Chondrocyte (in vitro differentiated cells): ENCODE results near the gene AGO3. TPM values are rescaled to one million over a fixed set of nuclear protein-coding genes. Genes with fewer than 3 reads are reported as not detected.

Source experiments
- DNase-seq: peaks from one replicate; pipeline ENCODE4 v3.0.0; 2021; ENCODE audit warnings: mixed read lengths, low spot score
- H3K27ac Mint-ChIP-seq: one replicate; pipeline ENCODE4 v1.8.0; 2021; ENCODE audit warnings: mild to moderate bottlenecking, moderate library complexity, mixed read lengths; ENCODE audit not compliant: unreplicated experiment
- H3K27me3 Mint-ChIP-seq: 2 replicates; pipeline ENCODE4 v1.8.0; 2021; ENCODE audit warnings: low read depth, mixed read lengths
- H3K36me3 Mint-ChIP-seq: 2 replicates; pipeline ENCODE4 v1.8.0; 2021; ENCODE audit warnings: low read depth, mixed read lengths
- H3K4me1 Mint-ChIP-seq: 2 replicates; pipeline ENCODE4 v1.8.0; 2021; ENCODE audit warnings: low read depth, mild to moderate bottlenecking, mixed read lengths
- H3K4me3 Mint-ChIP-seq: one replicate; pipeline ENCODE4 v1.8.0; 2021; ENCODE audit warnings: mild to moderate bottlenecking, moderate library complexity, mixed read lengths; ENCODE audit not compliant: unreplicated experiment
- H3K9me3 Mint-ChIP-seq: 2 replicates; pipeline ENCODE4 v1.8.0; 2021; ENCODE audit warnings: low read depth, mixed read lengths
- long read RNA-seq: library from polyadenylated mRNA; stranded (forward); transcript quantifications from one replicate; pipeline ENCODE4 v2.0.0, GENCODE V29; 2021
- total RNA-seq: library from RNA; stranded (reverse); gene quantifications from 3 replicates; pipeline ENCODE4 v1.2.1, GENCODE V29; 2021
- TF ChIP-seq, protein P1 (sequence below): fragments of 200-600 bp; sonication (generic); IDR thresholded peaks from 2 replicates; pipeline ENCODE4 v1.5.0; 2021; ENCODE audit warnings: antibody characterized with exemption, mild to moderate bottlenecking, moderate library complexity

AGO3 gene
- total RNA-seq: 26.0 to 34.5 TPM (median 26.1 TPM) in 3 replicates
- long read RNA-seq, full-length matches to known transcripts: 10 of 20 reads
- long read RNA-seq, partial matches to known transcripts: 0 of 20 reads
- long read RNA-seq, other reads (novel, unspliced or antisense): 10 of 20 reads

DNA sequence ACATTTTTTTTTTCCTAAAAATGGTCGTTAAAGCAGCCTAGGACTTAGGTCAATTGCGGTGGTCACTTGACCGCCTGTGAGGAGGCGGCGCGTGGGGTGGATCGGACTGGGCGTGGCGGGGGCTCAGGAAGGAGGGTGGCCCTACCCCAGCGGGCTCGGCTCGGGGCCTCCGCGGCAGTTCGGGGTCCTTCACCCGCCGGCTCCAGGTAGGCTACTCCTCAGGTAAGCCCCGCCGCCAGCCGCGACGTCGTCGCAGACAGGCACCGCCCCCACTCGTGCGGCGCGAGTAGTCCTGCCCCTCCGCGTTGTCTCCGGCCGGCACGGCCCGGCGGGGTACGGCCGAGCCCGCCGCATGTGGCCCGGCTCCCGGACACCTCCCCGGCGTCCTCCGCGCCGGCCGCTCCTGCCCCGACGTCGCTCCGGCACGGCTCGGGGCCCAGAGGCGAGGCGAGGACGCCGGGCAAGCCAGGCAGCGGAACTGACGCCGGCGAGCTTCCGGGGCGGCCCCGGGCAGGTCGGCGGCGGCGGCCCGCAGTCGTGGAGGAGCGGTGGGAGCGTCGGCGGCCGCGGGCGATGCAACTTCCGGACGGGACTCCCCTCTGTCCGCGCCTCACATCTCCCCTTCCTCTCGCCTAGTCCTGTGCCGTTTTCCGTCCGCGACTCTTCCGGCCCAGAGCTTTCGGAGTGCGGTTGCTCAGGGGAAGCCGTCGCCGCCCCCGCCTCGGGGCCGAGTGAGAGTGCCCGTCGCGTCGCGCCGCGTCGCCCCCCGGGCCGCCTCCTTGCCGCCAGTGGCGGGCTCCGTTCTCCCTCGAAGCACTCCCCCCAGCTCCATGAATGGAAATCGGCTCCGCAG, at the start of gene AGO3:
Gene AGO3, plus strand, starts transcription at position 513 of the 853 bp plus-strand sequence. Its CDS starts 322 bp downstream, at position 835.
- peak; percentile 94 for DNase-seq

DNA sequence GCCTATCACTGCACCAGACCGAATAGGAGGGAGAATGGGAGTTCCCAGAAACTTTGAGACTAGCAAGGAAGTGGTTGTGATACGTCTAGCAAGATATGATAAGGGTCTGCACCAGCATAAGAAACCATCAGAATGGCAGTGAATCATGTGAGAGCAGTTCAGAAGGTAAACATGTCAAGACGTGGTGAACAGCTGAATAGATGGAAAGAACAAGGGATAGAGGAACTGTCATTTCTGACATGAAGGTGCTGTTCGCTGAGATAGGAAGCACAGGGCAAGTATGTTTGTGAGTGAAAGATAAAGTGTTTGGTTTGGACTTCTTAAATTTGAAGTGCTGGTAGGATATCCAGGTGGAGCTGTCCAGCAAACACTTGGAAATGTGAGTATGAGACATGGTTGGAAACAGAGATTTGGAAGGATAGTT, 49.0 kb upstream of the AGO3 start:
- H3K27ac Mint-ChIP-seq: no peak overlapping the region

More for the DNA sequence above, at the start of gene AGO3:
- H3K4me1 Mint-ChIP-seq: peaks cover 50% of the 10 kb centered on the region
- no peaks in the 10 kb centered on the region for H3K27me3 Mint-ChIP-seq
- TF ChIP-seq, protein P1, sequence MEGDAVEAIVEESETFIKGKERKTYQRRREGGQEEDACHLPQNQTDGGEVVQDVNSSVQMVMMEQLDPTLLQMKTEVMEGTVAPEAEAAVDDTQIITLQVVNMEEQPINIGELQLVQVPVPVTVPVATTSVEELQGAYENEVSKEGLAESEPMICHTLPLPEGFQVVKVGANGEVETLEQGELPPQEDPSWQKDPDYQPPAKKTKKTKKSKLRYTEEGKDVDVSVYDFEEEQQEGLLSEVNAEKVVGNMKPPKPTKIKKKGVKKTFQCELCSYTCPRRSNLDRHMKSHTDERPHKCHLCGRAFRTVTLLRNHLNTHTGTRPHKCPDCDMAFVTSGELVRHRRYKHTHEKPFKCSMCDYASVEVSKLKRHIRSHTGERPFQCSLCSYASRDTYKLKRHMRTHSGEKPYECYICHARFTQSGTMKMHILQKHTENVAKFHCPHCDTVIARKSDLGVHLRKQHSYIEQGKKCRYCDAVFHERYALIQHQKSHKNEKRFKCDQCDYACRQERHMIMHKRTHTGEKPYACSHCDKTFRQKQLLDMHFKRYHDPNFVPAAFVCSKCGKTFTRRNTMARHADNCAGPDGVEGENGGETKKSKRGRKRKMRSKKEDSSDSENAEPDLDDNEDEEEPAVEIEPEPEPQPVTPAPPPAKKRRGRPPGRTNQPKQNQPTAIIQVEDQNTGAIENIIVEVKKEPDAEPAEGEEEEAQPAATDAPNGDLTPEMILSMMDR: no peak
- peak within 1 kb of the TSS; percentile 95 for H3K27ac Mint-ChIP-seq
- H3K4me3 Mint-ChIP-seq: peak within 1 kb of the TSS; percentile 87
- H3K36me3 Mint-ChIP-seq: no peaks in the 10 kb centered on the region
- H3K9me3 Mint-ChIP-seq: no peaks in the 10 kb centered on the region

DNA sequence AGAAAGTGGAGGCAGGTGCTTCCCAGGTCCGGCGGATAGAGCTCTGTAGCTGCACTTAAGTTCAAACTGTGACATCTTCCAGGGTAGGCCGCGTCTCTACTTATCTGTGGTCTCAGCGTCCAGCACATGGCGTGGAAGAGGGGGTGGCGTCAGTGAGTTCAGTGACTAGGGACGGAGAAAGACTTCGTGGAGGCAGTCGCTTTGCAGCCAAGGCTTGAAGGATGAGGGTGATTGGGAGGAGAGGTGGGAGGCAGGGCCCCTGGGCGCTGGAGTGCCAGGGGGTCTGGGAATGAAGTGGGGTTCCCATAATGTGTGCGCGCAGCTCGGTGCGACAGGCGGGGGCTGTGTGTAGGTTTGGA, 48.3 kb upstream of the AGO3 start:
- H3K4me1 Mint-ChIP-seq: peaks cover 33% of the 10 kb centered on the region
- H3K4me3 Mint-ChIP-seq: peak overlapping the region; percentile 57
- no peaks in the 10 kb centered on the region for H3K9me3 Mint-ChIP-seq
- H3K27me3 Mint-ChIP-seq: no peaks in the 10 kb centered on the region
- H3K36me3 Mint-ChIP-seq: no peaks in the 10 kb centered on the region
- no peak overlapping the region for H3K27ac Mint-ChIP-seq
- DNase-seq: no peak
- TF ChIP-seq, protein P1: no peak

More for the DNA sequence above, 49.0 kb upstream of the AGO3 start:
- Mint-ChIP-seq H3K36me3 (no peaks in the 10 kb centered on the region), H3K9me3 (no peaks in the 10 kb centered on the region), H3K4me1 (peaks cover 28% of the 10 kb centered on the region), H3K27me3 (no peaks in the 10 kb centered on the region), H3K4me3 (peak overlapping the region; percentile 57)
- DNase-seq: no peak
- TF ChIP-seq, protein P1: no peak

DNA sequence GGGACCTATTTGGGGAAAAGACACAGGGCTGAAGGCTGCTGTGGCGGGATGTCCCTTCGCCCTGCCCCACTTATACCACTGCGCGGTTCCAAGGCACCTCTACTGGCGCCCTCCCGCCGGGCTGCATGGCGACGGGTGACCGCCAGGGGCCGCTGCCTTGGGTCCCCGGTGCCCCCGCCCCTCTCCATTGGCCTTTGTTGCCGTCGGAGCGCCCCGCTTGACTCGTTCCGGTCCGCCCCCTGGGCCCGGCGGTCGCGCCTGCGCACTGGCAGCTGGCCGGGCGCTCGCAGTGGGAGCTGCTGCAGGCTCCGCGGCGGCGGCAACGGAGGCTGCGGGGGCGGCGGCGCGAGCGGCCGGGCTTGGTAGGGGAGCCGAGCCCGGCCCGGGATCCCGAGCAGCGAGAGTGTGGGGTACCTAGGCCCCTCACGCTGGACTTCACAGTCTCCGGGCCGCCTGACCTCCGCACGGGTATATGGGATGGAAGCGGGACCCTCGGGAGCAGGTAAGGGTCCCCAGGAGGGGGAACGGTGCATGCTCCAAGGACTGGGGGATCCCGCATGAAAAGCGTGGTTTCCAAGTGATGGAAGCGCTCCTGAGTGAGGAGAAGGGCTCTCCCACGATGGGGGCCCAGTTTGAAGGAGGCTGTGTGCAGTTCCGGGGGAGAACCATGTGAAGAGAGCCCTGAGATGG, 47.8 kb upstream of the AGO3 start, which contains the start of gene AGO1:
Gene AGO1, plus strand, starts transcription at position 265 of the 690 bp plus-strand sequence. Its CDS starts 213 bp downstream, at position 478.
- H3K27ac Mint-ChIP-seq: peak within 1 kb of the TSS; percentile 72
- H3K36me3 Mint-ChIP-seq: no peaks in the 10 kb centered on the region
- H3K4me1 Mint-ChIP-seq: peaks cover 33% of the 10 kb centered on the region
- TF ChIP-seq, protein P1: peak; percentile 92
- no peaks in the 10 kb centered on the region for H3K27me3 Mint-ChIP-seq
- DNase-seq: peak; percentile 97
- H3K9me3 Mint-ChIP-seq: no peaks in the 10 kb centered on the region
- H3K4me3 Mint-ChIP-seq: peak within 1 kb of the TSS; percentile 94

DNA sequence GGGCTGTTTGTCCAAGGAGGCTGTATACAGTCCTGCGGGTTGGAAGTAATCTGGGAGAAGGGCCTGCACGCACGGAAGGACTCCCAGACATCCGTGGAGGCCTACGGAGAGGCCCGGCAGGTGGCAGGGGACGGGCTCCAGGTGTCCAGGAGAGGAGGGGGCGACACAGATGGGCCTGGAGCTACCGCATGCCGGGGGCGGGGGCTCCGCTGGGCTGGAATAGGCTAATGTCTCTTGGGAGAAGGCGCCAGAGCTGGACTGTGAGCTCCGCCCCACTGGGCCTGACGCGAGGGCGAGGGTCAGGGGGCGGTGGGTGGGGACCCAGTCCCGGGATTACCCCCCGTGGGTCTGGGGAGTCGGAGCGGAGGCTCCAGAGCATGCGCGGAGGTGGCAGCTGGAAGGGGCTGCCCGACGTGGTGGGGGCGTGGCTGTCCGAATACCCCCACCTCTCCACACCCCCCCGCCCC, 47.2 kb upstream of the AGO3 start:
- peak overlapping the region; percentile 72 for H3K27ac Mint-ChIP-seq
- no peak for DNase-seq
- peak overlapping the region; percentile 94 for H3K4me3 Mint-ChIP-seq
- H3K36me3 Mint-ChIP-seq: peaks cover 3% of the 10 kb centered on the region
- TF ChIP-seq, protein P1: no peak
- no peaks in the 10 kb centered on the region for H3K9me3 Mint-ChIP-seq
- peaks cover 33% of the 10 kb centered on the region for H3K4me1 Mint-ChIP-seq
- no peaks in the 10 kb centered on the region for H3K27me3 Mint-ChIP-seq
